GM12875 (cell line): ENCODE measurements around the gene SOWAHC.

Experiments used
- H3K4me3 ChIP-seq: one replicate; pipeline ENCODE4 v1.5.1; 2011; ENCODE audit warnings: low read depth, low read length, control low read depth
- TF ChIP-seq, protein P1 (sequence below): IDR thresholded peaks from 2 replicates; pipeline ENCODE4 v1.5.1; 2011; ENCODE audit warnings: low read depth, mild to moderate bottlenecking, control low read depth, inconsistent platforms, low read length, moderate library complexity, borderline replicate concordance; ENCODE audit not compliant: insufficient read depth

Gene SOWAHC

DNA sequence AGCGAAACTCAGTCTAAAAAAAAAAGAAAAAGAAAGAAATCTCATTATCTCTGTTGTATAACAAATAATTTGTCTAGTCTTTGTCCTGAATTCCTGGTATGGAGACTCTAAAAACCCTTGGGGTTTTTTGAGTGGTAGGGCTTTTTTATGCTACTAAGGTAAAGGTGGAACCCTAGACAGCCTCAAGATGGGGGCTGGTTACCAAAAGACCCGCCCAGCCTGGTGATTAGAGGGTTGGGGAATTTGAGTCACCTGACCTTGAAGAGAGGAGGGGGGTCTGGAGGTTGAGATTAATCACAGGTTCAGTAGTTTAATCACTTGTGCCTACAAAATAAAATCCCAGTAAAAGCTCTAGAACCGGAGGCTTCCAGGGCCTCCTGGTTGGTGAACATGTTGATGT is 17.6 kb downstream of the SOWAHC start:
- H3K4me3 ChIP-seq, result no peak overlapping the region
- TF ChIP-seq, protein P1, sequence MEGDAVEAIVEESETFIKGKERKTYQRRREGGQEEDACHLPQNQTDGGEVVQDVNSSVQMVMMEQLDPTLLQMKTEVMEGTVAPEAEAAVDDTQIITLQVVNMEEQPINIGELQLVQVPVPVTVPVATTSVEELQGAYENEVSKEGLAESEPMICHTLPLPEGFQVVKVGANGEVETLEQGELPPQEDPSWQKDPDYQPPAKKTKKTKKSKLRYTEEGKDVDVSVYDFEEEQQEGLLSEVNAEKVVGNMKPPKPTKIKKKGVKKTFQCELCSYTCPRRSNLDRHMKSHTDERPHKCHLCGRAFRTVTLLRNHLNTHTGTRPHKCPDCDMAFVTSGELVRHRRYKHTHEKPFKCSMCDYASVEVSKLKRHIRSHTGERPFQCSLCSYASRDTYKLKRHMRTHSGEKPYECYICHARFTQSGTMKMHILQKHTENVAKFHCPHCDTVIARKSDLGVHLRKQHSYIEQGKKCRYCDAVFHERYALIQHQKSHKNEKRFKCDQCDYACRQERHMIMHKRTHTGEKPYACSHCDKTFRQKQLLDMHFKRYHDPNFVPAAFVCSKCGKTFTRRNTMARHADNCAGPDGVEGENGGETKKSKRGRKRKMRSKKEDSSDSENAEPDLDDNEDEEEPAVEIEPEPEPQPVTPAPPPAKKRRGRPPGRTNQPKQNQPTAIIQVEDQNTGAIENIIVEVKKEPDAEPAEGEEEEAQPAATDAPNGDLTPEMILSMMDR, result no peak

DNA sequence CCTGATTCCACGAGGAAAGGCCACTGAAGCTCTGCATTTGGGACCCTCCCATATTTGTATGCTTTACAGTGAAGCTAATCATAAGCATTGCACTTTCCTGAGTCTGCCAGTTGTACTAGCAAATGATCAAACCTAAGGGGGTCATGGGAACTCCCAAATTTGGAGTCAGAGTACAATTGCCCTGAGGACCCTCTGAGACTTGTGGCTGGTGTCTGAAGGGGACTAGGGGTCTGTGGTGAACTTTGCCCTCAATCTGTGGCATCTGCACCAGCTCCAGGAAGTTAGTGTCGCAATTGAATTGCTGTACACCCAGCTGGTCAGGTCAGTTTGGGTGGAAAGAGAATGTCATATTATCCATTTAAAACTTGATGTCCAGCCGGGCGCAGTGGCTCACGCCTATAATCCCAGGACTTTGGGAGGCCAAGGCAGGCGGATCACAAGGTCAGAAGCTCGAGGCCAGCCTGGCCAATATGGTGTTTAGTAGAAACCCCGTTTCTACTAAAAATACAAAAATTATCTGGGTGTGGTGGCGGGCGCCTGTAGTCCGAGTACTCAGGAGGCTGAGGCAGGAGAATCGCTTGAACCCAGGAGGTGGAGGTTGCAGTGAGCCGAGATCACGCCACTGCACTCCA is 18.1 kb downstream of the SOWAHC start:
- TF ChIP-seq, protein P1, result no peak
- no peak overlapping the region for H3K4me3 ChIP-seq

DNA sequence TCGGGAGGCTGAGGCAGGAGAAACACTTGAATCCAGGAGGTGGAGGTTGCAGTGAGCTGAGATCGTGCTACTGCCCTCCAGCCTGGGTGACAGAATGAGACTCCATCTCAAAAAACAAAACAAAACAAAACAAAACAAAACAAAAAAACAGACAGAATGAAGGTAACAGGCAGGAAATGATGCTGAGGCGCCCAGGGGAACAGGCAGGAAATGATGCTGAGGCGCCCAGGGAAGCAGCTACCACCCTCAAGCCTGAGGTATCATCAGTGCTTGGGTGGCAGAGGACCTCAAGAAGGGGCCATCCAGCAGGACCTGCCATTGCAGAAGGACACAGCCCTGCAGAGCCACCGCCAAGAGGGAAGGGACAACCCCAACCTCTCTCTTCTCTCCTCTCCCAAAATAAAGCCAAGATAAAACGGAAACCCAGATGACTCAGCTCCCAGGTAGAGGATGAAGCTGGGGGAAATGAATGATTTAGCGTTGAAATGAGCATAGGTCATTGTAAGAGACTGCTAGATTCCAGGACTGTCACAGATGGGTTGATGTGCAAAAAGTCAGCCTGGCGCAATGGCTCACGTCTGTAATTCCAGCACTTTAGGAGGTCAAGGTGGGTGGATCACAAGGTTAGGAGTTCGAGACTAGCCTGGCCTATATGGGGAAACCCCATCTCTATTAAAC is 19.3 kb downstream of the SOWAHC start:
- no peak overlapping the region for H3K4me3 ChIP-seq
- TF ChIP-seq, protein P1, result no peak

DNA sequence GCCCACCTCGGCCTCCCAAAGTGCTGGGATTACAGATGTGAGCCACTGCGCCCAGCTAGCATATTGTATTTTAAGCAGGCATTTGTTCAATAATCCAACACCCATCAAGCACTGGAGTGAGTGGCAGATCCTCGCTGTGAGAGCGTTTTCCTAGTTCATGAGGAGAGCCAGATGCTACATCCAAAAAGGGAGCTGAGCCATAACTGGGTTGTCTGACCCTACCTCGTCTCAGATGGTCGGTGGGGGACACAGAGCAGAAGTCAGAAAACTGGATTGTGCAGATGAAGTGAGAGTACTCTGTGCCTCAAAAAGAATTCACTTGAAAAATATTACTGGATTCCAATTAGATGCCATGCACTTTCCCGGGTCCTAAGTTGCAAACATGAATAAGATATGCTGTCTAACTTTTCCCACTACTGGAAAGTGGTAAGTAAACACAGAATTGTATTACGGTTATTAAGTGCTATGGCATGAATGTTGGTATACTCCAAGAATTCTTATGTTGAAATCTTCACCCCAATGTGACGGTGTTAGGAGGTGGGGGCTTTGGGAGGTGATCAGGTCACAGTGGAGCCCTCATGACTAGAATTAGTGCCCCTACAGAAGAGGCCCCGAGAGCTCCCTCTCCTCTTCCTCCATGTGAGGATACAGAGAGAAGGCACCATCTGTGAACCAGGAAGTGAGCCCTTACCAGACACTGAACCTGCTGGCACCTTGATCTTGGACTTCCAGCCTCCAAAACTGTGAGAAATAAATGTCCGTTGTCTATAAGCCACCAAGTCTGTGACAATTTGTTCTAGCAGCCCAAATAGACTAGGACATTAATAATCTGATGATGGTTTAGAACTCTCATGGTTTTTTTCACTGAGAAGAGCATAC is 21.5 kb downstream of the SOWAHC start:
- TF ChIP-seq, protein P1, result no peak
- no peak overlapping the region for H3K4me3 ChIP-seq

DNA sequence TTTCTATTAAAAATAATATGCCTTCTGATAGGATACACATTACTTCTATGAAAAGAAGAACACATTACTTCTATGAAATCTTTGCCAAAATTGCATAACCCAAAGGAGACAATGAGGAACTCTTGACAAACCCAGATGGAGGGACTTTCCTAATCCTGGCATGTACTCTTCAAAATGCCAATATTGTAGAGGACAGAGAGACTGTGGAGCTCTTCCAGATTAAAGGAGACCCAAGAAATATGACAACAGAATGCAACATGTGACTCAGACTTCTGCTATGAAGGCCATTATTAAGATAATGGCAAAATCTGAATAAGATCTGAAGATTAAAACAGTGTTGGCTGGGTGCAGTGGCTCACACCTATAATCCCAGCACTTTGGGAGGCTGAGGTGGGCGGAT is 22.2 kb downstream of the SOWAHC start:
- no peak overlapping the region for H3K4me3 ChIP-seq
- TF ChIP-seq, protein P1, result no peak

DNA sequence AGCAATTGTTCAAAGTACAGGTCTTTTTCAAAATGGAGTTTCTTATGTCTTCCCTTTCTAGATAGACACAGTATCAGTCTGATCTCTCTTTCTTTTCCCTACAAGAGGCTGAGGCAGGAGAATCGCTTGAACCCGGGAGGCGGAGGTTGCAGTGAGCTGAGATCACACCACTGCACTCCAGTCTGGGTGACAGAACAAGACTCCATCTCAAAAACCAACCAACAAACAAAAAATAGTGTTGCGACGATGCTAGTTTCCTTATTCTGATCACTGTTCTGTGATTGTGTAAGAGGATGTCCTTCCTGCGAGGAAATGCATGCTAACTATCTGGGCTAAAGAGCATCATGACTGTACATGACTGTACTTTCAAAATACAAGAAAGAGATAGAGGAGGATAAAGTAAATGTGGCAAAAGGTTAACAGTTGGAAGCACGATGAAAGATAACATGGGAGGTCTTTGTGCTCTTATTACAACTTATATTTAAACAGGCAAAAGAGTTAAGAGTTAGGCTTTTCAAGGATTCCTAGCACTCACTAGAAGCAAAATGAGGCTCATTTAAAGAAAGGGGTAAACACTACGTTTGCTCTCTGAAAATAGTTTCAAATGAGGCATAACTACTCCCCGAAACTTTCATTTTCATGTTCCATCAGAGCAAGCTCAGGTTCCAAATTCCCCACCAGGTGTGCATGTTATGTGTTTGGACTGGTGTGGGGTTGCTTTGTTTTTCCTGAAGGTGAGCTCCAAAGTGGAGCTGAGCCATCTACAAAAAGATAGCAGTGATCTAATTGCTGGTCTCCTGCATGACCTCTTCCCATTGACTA is 23.8 kb downstream of the SOWAHC start:
- TF ChIP-seq, protein P1, result no peak
- no peak overlapping the region for H3K4me3 ChIP-seq
